ENCODE measurements around the gene SH3RF3.

The SH3RF3 gene

GRCh38 chr2:109340381-109340780 lies 211.4 kb downstream of the SH3RF3 start:
- DNase-seq (ENCODE audit: low spot score) = no peak

GRCh38 chr2:109341355-109342255 lies 212.6 kb downstream of the SH3RF3 start:
- DNase-seq (ENCODE audit: low spot score) = no peak

- no peak for DNase-seq (ENCODE audit: low spot score)
Observed at GRCh38 chr2:109342256-109342850, 213.3 kb downstream of the SH3RF3 start.

- DNase-seq (ENCODE audit: low spot score) = no peak
Observed at GRCh38 chr2:109342930-109343329, 213.9 kb downstream of the SH3RF3 start.

- DNase-seq (ENCODE audit: low spot score) = no peak
Observed at GRCh38 chr2:109343460-109343859, 214.5 kb downstream of the SH3RF3 start.

- no peak for DNase-seq (ENCODE audit: low spot score)
Observed at GRCh38 chr2:109344270-109344805, 215.3 kb downstream of the SH3RF3 start.

GRCh38 chr2:109345091-109345490 lies 216.1 kb downstream of the SH3RF3 start:
- DNase-seq (ENCODE audit: low spot score) = no peak

GRCh38 chr2:109345653-109346480 lies 216.9 kb downstream of the SH3RF3 start:
- no peak for DNase-seq (ENCODE audit: low spot score)

GRCh38 chr2:109346601-109347228 lies 217.7 kb downstream of the SH3RF3 start:
- DNase-seq (ENCODE audit: low spot score) = no peak

- DNase-seq (ENCODE audit: low spot score) = no peak
Observed at GRCh38 chr2:109347626-109348025, 218.6 kb downstream of the SH3RF3 start.

GRCh38 chr2:109348190-109348589 lies 219.2 kb downstream of the SH3RF3 start:
- DNase-seq (ENCODE audit: low spot score) = no peak

- DNase-seq (ENCODE audit: low spot score) = no peak
Observed at GRCh38 chr2:109348671-109349502, 219.9 kb downstream of the SH3RF3 start.

- DNase-seq (ENCODE audit: low spot score) = no peak
Observed at GRCh38 chr2:109349503-109350465, 220.8 kb downstream of the SH3RF3 start.

GRCh38 chr2:109350526-109350925 lies 221.5 kb downstream of the SH3RF3 start:
- no peak for DNase-seq (ENCODE audit: low spot score)

- DNase-seq (ENCODE audit: low spot score) = no peak
Observed at GRCh38 chr2:109351164-109351756, 222.3 kb downstream of the SH3RF3 start.

- DNase-seq (ENCODE audit: low spot score) = no peak
Observed at GRCh38 chr2:109352056-109352897, 223.3 kb downstream of the SH3RF3 start.

- DNase-seq (ENCODE audit: low spot score) = no peak
Observed at GRCh38 chr2:109352898-109353689, 224.1 kb downstream of the SH3RF3 start.

Measured in hematopoietic multipotent progenitor cell treated with erythropoietin and hydrocortisone succinate and interleukin-3 and kit ligand, for 17 days (in vitro differentiated cells).